GM18505 (cell line): ENCODE data around the gene CASP6.
A peak's percentile ranks its signal among the peaks of the same experiment; 100 is the strongest.

ENCODE experiments used
- ATAC-seq: cut with Tn5 transposase; IDR thresholded peaks from one replicate; pipeline ENCODE4 v1.9.1; 2021; ENCODE audit not compliant: unreplicated experiment
- POLR2A ChIP-seq: IDR thresholded peaks from 4 replicates; pipeline ENCODE4 v1.6.1; 2011; ENCODE audit warnings: borderline replicate concordance; ENCODE audit not compliant: insufficient read depth, insufficient read length; ENCODE audit errors: extremely low read depth

Gene CASP6

GRCh38 chr4:109702950-109703663 lies at the start of gene CASP6:
Gene CASP6, minus strand, starts transcription at chr4:109703445. Its CDS starts 50 bp downstream, at chr4:109703395.
- peak; percentile 83 for ATAC-seq
- TF ChIP-seq POLR2A = peak; percentile 55

- TF ChIP-seq POLR2A = no peak
- ATAC-seq = no peak
Observed at GRCh38 chr4:109752525-109752924, 49.3 kb upstream of the CASP6 start.

GRCh38 chr4:109751852-109752251 lies 48.6 kb upstream of the CASP6 start:
- TF ChIP-seq POLR2A = no peak
- no peak for ATAC-seq

- no peak for TF ChIP-seq POLR2A
- ATAC-seq = no peak
Observed at GRCh38 chr4:109750652-109751244, 47.5 kb upstream of the CASP6 start.

GRCh38 chr4:109749388-109750082 lies 46.3 kb upstream of the CASP6 start:
- no peak for TF ChIP-seq POLR2A
- ATAC-seq = no peak

- no peak for ATAC-seq
- no peak for TF ChIP-seq POLR2A
Observed at GRCh38 chr4:109748114-109748513, 44.9 kb upstream of the CASP6 start.

GRCh38 chr4:109746728-109747127 lies 43.5 kb upstream of the CASP6 start:
- no peak for ATAC-seq
- no peak for TF ChIP-seq POLR2A

GRCh38 chr4:109745830-109746229 lies 42.6 kb upstream of the CASP6 start:
- ATAC-seq = no peak
- TF ChIP-seq POLR2A = no peak

GRCh38 chr4:109739547-109739946 lies 36.3 kb upstream of the CASP6 start:
- TF ChIP-seq POLR2A = no peak
- ATAC-seq = no peak

- no peak for TF ChIP-seq POLR2A
- no peak for ATAC-seq
Observed at GRCh38 chr4:109738104-109738872, 35.0 kb upstream of the CASP6 start.

- no peak for TF ChIP-seq POLR2A
- no peak for ATAC-seq
Observed at GRCh38 chr4:109735566-109736365, 32.5 kb upstream of the CASP6 start.

- no peak for ATAC-seq
- TF ChIP-seq POLR2A = no peak
Observed at GRCh38 chr4:109733728-109734127, 30.5 kb upstream of the CASP6 start.
